ENCODE results near the gene SF3B4. TPM values are rescaled to one million over a fixed set of nuclear protein-coding genes. Genes with fewer than 3 reads are reported as not detected.
A peak's percentile ranks its signal among the peaks of the same experiment; 100 is the strongest.

SF3B4 gene
- total RNA-seq, 4 donors from 2014 or later: 12.1 to 21.6 (median 14.0) TPM

GRCh38 chr1:149885339-149886120, 42.1 kb downstream of the SF3B4 start:
- H3K27me3 ChIP-seq: peaks cover 0 to 3% (median 0%) of the 10 kb centered on the region in 4 donors
- peaks cover 18 to 42% (median 27%) of the 10 kb centered on the region in 4 donors for H3K4me1 ChIP-seq
- intact Hi-C loops (cut with DNase I): no loop called here
- peak overlapping the region; percentile 66 to 92 (median 80) for H3K4me3 ChIP-seq
- under 1% methylated on average over 23 of the region's 36 CpGs for WGBS
- H3K36me3 ChIP-seq: no peaks in the 10 kb centered on the region
- TF ChIP-seq EP300 (IDR thresholded peaks at IDR 0.05) (no peak), POLR2A (IDR thresholded peaks at IDR 0.05; ENCODE audit: low read depth) (no peak), POLR2AphosphoS5 (IDR thresholded peaks at IDR 0.05) (peak in 1 of 2 donors; percentile 95), CTCF (IDR thresholded peaks at IDR 0.05) (peak in 1 of 3 experiments; percentile 15)
- H3K27ac ChIP-seq (replicated peaks in 1 of 4): peak overlapping the region; percentile 99 to 100 (median 99)
- peak; percentile 95 for DNase-seq (ENCODE audit: extremely low spot score)
- no peaks in the 10 kb centered on the region for H3K9me3 ChIP-seq

- peak overlapping the region; percentile 66 to 92 (median 80) for H3K4me3 ChIP-seq
- TF ChIP-seq CTCF (IDR thresholded peaks at IDR 0.05): no peak
- no peak for DNase-seq (ENCODE audit: extremely low spot score)
- intact Hi-C loops (cut with DNase I): no loop called here
- WGBS: 6% methylated on average over 9 of the region's 9 CpGs
- peak overlapping the region; percentile 99 to 100 (median 99) for H3K27ac ChIP-seq (replicated peaks in 1 of 4)
- peaks cover 0 to 3% (median 0%) of the 10 kb centered on the region in 4 donors for H3K27me3 ChIP-seq
- H3K4me1 ChIP-seq: peaks cover 18 to 42% (median 27%) of the 10 kb centered on the region in 4 donors
- H3K9me3 ChIP-seq: no peaks in the 10 kb centered on the region
- no peaks in the 10 kb centered on the region for H3K36me3 ChIP-seq
These were observed 42.9 kb downstream of the SF3B4 start for GRCh38 chr1:149884433-149885338.

DNA sequence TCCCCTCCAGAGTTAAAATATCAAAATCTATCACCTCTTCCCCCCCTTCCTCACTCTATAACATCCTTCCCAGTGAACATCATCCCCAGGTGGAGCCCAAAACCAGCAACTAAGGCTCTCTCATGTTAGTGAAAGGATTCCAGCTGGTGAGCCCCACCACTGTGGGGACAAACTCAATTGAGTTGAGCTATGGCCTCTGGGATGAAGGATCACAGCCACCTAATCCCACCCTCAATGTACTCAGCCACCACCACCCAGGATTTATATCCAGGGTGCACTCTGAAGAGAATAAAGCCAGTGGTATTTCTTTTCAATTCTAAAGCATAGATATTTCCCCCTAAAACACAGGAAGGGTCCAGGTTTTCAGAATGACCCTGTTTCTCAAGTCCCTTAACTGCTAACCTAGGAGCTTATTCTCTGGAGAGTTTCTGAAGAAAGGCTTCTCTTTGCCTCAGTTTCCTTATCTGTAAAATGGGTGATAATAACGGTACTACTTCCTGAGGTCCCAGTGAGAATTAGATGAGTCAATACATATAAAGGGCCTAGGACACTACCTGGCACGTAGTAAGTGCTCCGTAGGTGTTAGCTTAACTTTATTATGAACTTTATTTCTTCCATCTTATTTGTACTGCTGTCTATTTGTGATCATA, 43.9 kb downstream of the SF3B4 start:
- DNase-seq (ENCODE audit: extremely low spot score): no peak
- H3K4me1 ChIP-seq: peaks cover 18 to 35% (median 21%) of the 10 kb centered on the region in 4 donors
- no peak for TF ChIP-seq POLR2AphosphoS5 (IDR thresholded peaks at IDR 0.05)
- TF ChIP-seq POLR2A (IDR thresholded peaks at IDR 0.05; ENCODE audit: low read depth): no peak
- TF ChIP-seq CTCF (IDR thresholded peaks at IDR 0.05): no peak
- TF ChIP-seq EP300 (IDR thresholded peaks at IDR 0.05): no peak
- peaks cover 0 to 3% (median 0%) of the 10 kb centered on the region in 4 donors for H3K27me3 ChIP-seq
- intact Hi-C loops (cut with DNase I): no loop called here
- no peaks in the 10 kb centered on the region for H3K9me3 ChIP-seq
- no peak overlapping the region for H3K27ac ChIP-seq (replicated peaks in 1 of 4)
- 84% methylated on average over 3 of the region's 3 CpGs for WGBS
- H3K4me3 ChIP-seq: peak overlapping the region in 1 of 4 donors; percentile 92
- no peaks in the 10 kb centered on the region for H3K36me3 ChIP-seq

DNA sequence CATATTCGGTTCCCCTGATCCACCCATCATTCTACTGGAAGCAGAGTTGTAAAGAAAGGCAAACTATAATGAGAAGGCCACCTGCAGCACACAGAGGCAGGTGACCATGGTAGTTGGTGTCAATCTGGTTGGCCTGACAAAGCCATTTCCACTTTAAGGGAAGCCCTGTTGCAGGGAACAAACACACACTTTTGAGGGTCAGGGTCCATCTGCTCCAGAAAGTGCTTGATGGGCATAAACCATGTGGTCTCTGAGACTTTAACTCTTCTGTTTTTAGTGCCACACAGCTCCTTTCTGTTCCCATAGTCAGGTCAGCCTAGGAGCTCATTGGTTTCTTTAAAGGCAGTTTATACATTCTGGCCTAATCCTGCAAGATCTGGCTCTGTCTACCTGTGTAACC, 45.7 kb downstream of the SF3B4 start:
- intact Hi-C loops (cut with DNase I): no loop called here
- H3K27ac ChIP-seq (replicated peaks in 1 of 4): no peak overlapping the region
- peaks cover 18 to 26% (median 21%) of the 10 kb centered on the region in 4 donors for H3K4me1 ChIP-seq
- no peak for DNase-seq (ENCODE audit: extremely low spot score)
- WGBS: 100% methylated on average over 1 of the region's 1 CpG
- H3K4me3 ChIP-seq: no peak overlapping the region
- H3K36me3 ChIP-seq: no peaks in the 10 kb centered on the region
- H3K27me3 ChIP-seq: peaks cover 0 to 3% (median 0%) of the 10 kb centered on the region in 4 donors
- H3K9me3 ChIP-seq: no peaks in the 10 kb centered on the region
- no peak for TF ChIP-seq CTCF (IDR thresholded peaks at IDR 0.05)
- no peak for TF ChIP-seq EP300 (IDR thresholded peaks at IDR 0.05)
- no peak for TF ChIP-seq POLR2AphosphoS5 (IDR thresholded peaks at IDR 0.05)
- TF ChIP-seq POLR2A (IDR thresholded peaks at IDR 0.05; ENCODE audit: low read depth): no peak
